ENCODE data around the gene COL23A1. TPM values are rescaled to one million over a fixed set of nuclear protein-coding genes. Genes with fewer than 3 reads are reported as not detected.

The COL23A1 gene
- total RNA-seq (not detected), polyA plus RNA-seq (not detected)

- Mint-ChIP-seq H3K9me3 (peaks cover 0 to 16% (median 10%) of the 10 kb centered on the region in 7 donors), H3K36me3 (peaks cover 3% of the 10 kb centered on the region), H3K27ac (no peak within 1 kb of the TSS), H3K4me3 (peak within 1 kb of the TSS; percentile 53 to 86 (median 79)), H3K27me3 (peaks cover 51% of the 10 kb centered on the region), H3K4me1 (peaks cover 0 to 13% (median 1%) of the 10 kb centered on the region in 4 donors)
- H3K4me1 ChIP-seq (ENCODE audit: control insufficient read depth, insufficient read depth, low read length, poor library complexity, severe bottlenecking): peaks cover 13% of the 10 kb centered on the region
- H3K27me3 ChIP-seq (ENCODE audit: control insufficient read depth, insufficient read depth, low read length): peaks cover 15% of the 10 kb centered on the region
- H3K36me3 ChIP-seq (ENCODE audit: control insufficient read depth, insufficient read depth, low read length): no peaks in the 10 kb centered on the region
- no peak within 1 kb of the TSS for H3K4me3 ChIP-seq (ENCODE audit: low read depth, low read length)
- peak; percentile 43 to 58 for ATAC-seq (ENCODE audit: low read depth in 2 of 2)
- H3K9me3 ChIP-seq (ENCODE audit: control insufficient read depth in 2 of 2, low read length in 2 of 2): peaks cover 14 to 15% of the 10 kb centered on the region in 2 experiments
- peak in 2 of 3 donors; percentile 9 to 40 for DNase-seq
- no peak within 1 kb of the TSS for H3K27ac ChIP-seq (ENCODE audit: insufficient read depth, low read length, poor library complexity, severe bottlenecking)
Observed at GRCh38 chr5:178590141-178590923, at the start of gene COL23A1. TSS of gene COL23A1 (minus strand) at chr5:178590393.

DNA sequence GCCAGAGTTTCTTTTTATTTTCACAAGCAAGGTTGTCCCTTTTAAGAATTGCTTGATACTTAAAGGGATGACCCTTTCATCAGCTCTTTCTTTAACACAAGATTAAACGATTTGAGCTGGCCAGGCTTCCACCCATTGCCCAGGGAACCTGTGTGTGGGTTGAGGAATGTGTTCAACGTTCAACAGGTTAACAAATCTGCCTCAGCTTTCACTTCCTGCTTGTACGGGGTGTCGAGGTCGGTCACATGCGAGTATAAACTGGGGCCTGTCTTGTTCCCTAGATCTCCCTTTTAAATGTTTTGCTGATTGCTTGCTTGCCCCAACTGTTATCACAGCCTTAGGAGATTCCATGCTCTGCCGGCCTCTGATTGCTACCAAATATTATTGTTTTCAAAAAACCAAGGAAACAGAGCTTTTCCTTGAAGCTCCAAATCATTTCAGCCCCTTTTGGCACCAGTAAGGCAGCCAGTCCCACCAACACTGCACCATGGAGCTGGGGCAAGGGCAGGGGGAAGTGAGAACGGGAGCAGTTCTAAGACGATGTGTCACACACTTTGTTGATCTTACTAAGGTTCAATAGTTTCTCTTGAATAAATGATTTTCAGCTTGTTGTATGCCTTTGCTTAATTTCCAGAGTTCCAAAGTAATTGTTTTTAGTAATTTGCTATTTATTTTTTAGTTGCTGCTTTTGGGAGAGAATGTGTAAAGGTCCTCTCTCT, 47.3 kb upstream of the COL23A1 start:
- H3K4me1 ChIP-seq (ENCODE audit: control insufficient read depth, insufficient read depth, low read length, poor library complexity, severe bottlenecking): no peaks in the 10 kb centered on the region
- no peaks in the 10 kb centered on the region for H3K4me1 Mint-ChIP-seq
- DNase-seq (no peak), ATAC-seq (ENCODE audit: low read depth in 2 of 2) (no peak)
- H3K36me3 ChIP-seq (ENCODE audit: control insufficient read depth, insufficient read depth, low read length): no peaks in the 10 kb centered on the region
- H3K27me3 Mint-ChIP-seq: peaks cover 4% of the 10 kb centered on the region
- no peak overlapping the region for H3K4me3 Mint-ChIP-seq
- no peak overlapping the region for H3K27ac ChIP-seq (ENCODE audit: insufficient read depth, low read length, poor library complexity, severe bottlenecking)
- peaks cover 2% of the 10 kb centered on the region for H3K27me3 ChIP-seq (ENCODE audit: control insufficient read depth, insufficient read depth, low read length)
- H3K27ac Mint-ChIP-seq: no peak overlapping the region
- H3K4me3 ChIP-seq (ENCODE audit: low read depth, low read length): no peak overlapping the region
- peaks cover 0 to 2% (median 0%) of the 10 kb centered on the region in 7 donors for H3K9me3 Mint-ChIP-seq
- H3K9me3 ChIP-seq (ENCODE audit: control insufficient read depth in 2 of 2, low read length in 2 of 2): no peaks in the 10 kb centered on the region
- no peaks in the 10 kb centered on the region for H3K36me3 Mint-ChIP-seq

DNA sequence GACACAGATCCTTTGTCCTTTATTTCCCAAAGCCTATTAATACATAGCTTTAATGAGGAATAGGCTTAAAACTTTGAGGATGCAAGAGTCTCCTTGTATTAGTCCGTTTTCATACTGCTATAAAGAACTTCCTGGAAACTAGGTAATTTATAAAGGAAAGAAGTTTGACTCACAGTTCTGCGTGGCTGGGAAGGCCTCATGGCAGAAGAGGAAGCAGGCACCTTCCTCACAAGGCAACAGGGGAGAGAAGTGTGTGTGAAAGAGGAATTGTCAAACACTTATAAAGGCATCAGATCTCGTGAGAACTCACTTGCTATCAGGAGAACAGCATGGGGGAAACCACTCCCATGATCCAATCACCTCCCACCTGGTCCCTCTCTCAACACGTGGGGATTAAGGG, 42.1 kb upstream of the COL23A1 start:
- Histone ChIP-seq H3K27ac (ENCODE audit: insufficient read depth, low read length, poor library complexity, severe bottlenecking) (no peak overlapping the region), H3K4me3 (ENCODE audit: low read depth, low read length) (no peak overlapping the region), H3K36me3 (ENCODE audit: control insufficient read depth, insufficient read depth, low read length) (no peaks in the 10 kb centered on the region), H3K27me3 (ENCODE audit: control insufficient read depth, insufficient read depth, low read length) (peaks cover 2% of the 10 kb centered on the region), H3K9me3 (ENCODE audit: control insufficient read depth in 2 of 2, low read length in 2 of 2) (no peaks in the 10 kb centered on the region), H3K4me1 (ENCODE audit: control insufficient read depth, insufficient read depth, low read length, poor library complexity, severe bottlenecking) (peaks cover 3% of the 10 kb centered on the region)
- DNase-seq: no peak
- H3K4me3 Mint-ChIP-seq: no peak overlapping the region
- H3K27ac Mint-ChIP-seq: no peak overlapping the region
- H3K36me3 Mint-ChIP-seq: no peaks in the 10 kb centered on the region
- H3K4me1 Mint-ChIP-seq: peaks cover 0 to 4% (median 2%) of the 10 kb centered on the region in 4 donors
- ATAC-seq (ENCODE audit: low read depth in 2 of 2): no peak
- peaks cover 5% of the 10 kb centered on the region for H3K27me3 Mint-ChIP-seq
- H3K9me3 Mint-ChIP-seq: no peaks in the 10 kb centered on the region

GRCh38 chr5:178630951-178631350, 40.8 kb upstream of the COL23A1 start:
- ATAC-seq (ENCODE audit: low read depth in 2 of 2) (no peak), DNase-seq (no peak)
- Histone ChIP-seq H3K27me3 (ENCODE audit: control insufficient read depth, insufficient read depth, low read length) (peaks cover 2% of the 10 kb centered on the region), H3K4me1 (ENCODE audit: control insufficient read depth, insufficient read depth, low read length, poor library complexity, severe bottlenecking) (peaks cover 6% of the 10 kb centered on the region), H3K9me3 (ENCODE audit: control insufficient read depth in 2 of 2, low read length in 2 of 2) (no peaks in the 10 kb centered on the region), H3K36me3 (ENCODE audit: control insufficient read depth, insufficient read depth, low read length) (no peaks in the 10 kb centered on the region), H3K4me3 (ENCODE audit: low read depth, low read length) (no peak overlapping the region), H3K27ac (ENCODE audit: insufficient read depth, low read length, poor library complexity, severe bottlenecking) (no peak overlapping the region)
- no peaks in the 10 kb centered on the region for H3K9me3 Mint-ChIP-seq
- peaks cover 9% of the 10 kb centered on the region for H3K27me3 Mint-ChIP-seq
- H3K27ac Mint-ChIP-seq: no peak overlapping the region
- no peaks in the 10 kb centered on the region for H3K36me3 Mint-ChIP-seq
- peaks cover 0 to 7% (median 2%) of the 10 kb centered on the region in 4 donors for H3K4me1 Mint-ChIP-seq
- H3K4me3 Mint-ChIP-seq: no peak overlapping the region

GRCh38 chr5:178630475-178630930, 40.3 kb upstream of the COL23A1 start:
- H3K4me3 Mint-ChIP-seq: no peak overlapping the region
- Histone ChIP-seq H3K27ac (ENCODE audit: insufficient read depth, low read length, poor library complexity, severe bottlenecking) (no peak overlapping the region), H3K27me3 (ENCODE audit: control insufficient read depth, insufficient read depth, low read length) (peaks cover 2% of the 10 kb centered on the region), H3K36me3 (ENCODE audit: control insufficient read depth, insufficient read depth, low read length) (no peaks in the 10 kb centered on the region), H3K4me1 (ENCODE audit: control insufficient read depth, insufficient read depth, low read length, poor library complexity, severe bottlenecking) (peaks cover 10% of the 10 kb centered on the region), H3K9me3 (ENCODE audit: control insufficient read depth in 2 of 2, low read length in 2 of 2) (no peaks in the 10 kb centered on the region), H3K4me3 (ENCODE audit: low read depth, low read length) (no peak overlapping the region)
- peaks cover 4% of the 10 kb centered on the region for H3K36me3 Mint-ChIP-seq
- peak overlapping the region in 1 of 3 donors; percentile 3 for H3K27ac Mint-ChIP-seq
- H3K27me3 Mint-ChIP-seq: peaks cover 9% of the 10 kb centered on the region
- no peak for DNase-seq
- ATAC-seq (ENCODE audit: low read depth in 2 of 2): no peak
- no peaks in the 10 kb centered on the region for H3K9me3 Mint-ChIP-seq
- H3K4me1 Mint-ChIP-seq: peaks cover under 1 to 10% (median 7%) of the 10 kb centered on the region in 4 donors

GRCh38 chr5:178627259-178627598, 37.0 kb upstream of the COL23A1 start:
- H3K4me1 ChIP-seq (ENCODE audit: control insufficient read depth, insufficient read depth, low read length, poor library complexity, severe bottlenecking): peaks cover 41% of the 10 kb centered on the region
- Mint-ChIP-seq H3K4me3 (peak overlapping the region; percentile 83 to 100 (median 97)), H3K9me3 (no peaks in the 10 kb centered on the region), H3K27ac (peak overlapping the region in 2 of 3 donors; percentile 67 to 99), H3K27me3 (peaks cover 9% of the 10 kb centered on the region), H3K4me1 (peaks cover 11 to 40% (median 28%) of the 10 kb centered on the region in 4 donors), H3K36me3 (peaks cover 10% of the 10 kb centered on the region)
- H3K27me3 ChIP-seq (ENCODE audit: control insufficient read depth, insufficient read depth, low read length): no peaks in the 10 kb centered on the region
- peaks cover 12% of the 10 kb centered on the region for H3K36me3 ChIP-seq (ENCODE audit: control insufficient read depth, insufficient read depth, low read length)
- no peak for ATAC-seq (ENCODE audit: low read depth in 2 of 2)
- H3K4me3 ChIP-seq (ENCODE audit: low read depth, low read length): peak overlapping the region; percentile 61
- DNase-seq: no peak
- H3K9me3 ChIP-seq (ENCODE audit: control insufficient read depth in 2 of 2, low read length in 2 of 2): no peaks in the 10 kb centered on the region
- peak overlapping the region; percentile 64 for H3K27ac ChIP-seq (ENCODE audit: insufficient read depth, low read length, poor library complexity, severe bottlenecking)

DNA sequence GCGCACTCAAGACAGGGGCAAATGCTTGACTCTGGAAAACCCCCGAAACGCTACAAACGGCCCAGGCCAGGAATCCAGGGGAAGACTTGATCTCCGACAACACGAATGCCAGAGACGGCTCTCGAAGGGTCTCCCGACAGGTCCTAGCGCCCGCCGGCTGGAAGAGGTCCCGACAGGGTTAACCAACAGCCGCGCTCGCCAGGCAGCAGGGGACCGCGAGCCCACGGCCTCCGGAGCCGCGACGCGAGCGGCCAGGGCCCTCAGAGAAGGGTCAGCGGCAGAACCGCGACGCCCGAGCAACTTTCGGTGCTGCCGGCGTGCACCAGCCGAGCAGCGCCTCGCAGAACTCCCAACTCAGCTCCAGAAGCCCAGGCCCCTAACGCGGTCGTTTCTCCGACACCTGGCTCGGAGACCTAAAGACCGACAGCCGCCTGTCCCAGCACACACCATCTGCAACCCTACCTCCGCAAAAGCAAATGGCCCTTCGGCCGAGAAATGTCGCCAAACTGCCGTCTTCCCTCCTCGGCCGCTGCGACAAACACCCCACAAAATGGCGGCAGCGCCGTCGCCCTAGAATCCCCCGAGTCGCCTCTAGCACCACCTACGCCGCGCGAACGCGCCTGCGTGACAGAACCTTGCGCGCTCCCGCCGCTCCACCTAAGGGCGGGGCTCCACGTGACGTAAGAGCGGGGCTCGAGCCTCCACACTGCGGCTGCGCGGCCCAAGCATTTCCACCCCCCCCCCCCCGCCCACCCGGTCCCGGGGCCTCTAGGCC, 36.5 kb upstream of the COL23A1 start, which contains the start of gene CLK4:
CLK4 (minus strand) TSS at position 567 of the 775 bp plus-strand sequence. CDS start 3,634 bp downstream, outside the sequence.
- H3K4me1 ChIP-seq (ENCODE audit: control insufficient read depth, insufficient read depth, low read length, poor library complexity, severe bottlenecking): peaks cover 47% of the 10 kb centered on the region
- H3K9me3 ChIP-seq (ENCODE audit: control insufficient read depth in 2 of 2, low read length in 2 of 2): no peaks in the 10 kb centered on the region
- H3K4me3 ChIP-seq (ENCODE audit: low read depth, low read length): peak within 1 kb of the TSS; percentile 99
- Mint-ChIP-seq H3K36me3 (peaks cover 14% of the 10 kb centered on the region), H3K9me3 (no peaks in the 10 kb centered on the region), H3K27ac (peak within 1 kb of the TSS; percentile 98 to 100 (median 99)), H3K4me3 (peak within 1 kb of the TSS; percentile 95 to 100 (median 98)), H3K27me3 (peaks cover 9% of the 10 kb centered on the region), H3K4me1 (peaks cover 15 to 45% (median 30%) of the 10 kb centered on the region in 4 donors)
- DNase-seq: peak; percentile 93 to 96 (median 96)
- H3K36me3 ChIP-seq (ENCODE audit: control insufficient read depth, insufficient read depth, low read length): peaks cover 18% of the 10 kb centered on the region
- H3K27me3 ChIP-seq (ENCODE audit: control insufficient read depth, insufficient read depth, low read length): no peaks in the 10 kb centered on the region
- peak within 1 kb of the TSS; percentile 98 for H3K27ac ChIP-seq (ENCODE audit: insufficient read depth, low read length, poor library complexity, severe bottlenecking)
- ATAC-seq (ENCODE audit: low read depth in 2 of 2): peak; percentile 89 to 90

Measured in CD4-positive, CD25-positive, alpha-beta regulatory T cell (primary cell).